Psoas muscle (tissue), 8 donors: Measurements from ENCODE around the gene FKRP. TPM values are rescaled to one million over a fixed set of nuclear protein-coding genes. Genes with fewer than 3 reads are reported as not detected.
"Not testable (repeated sequence)": the region's sequence is repeated elsewhere in the genome, so short reads cannot be mapped to it uniquely, and the experiment has no call there.

Source experiments
- ATAC-seq, 4 donors: fragments of 200-7000 bp; cut with Tn5 transposase; one replicate each; pipeline ENCODE4 v1.9.1; 2020; ENCODE audit warnings: moderate library complexity in 3 of 4, mild to moderate bottlenecking in 2 of 4
- DNase-seq, 2 donors: peaks; one replicate each; pipeline ENCODE4 v3.0.0-alpha.2; 2020
- H3K27ac ChIP-seq: fragments of 200-600 bp; one replicate; pipeline ENCODE4 v1.8.0; 2022
- H3K27me3 ChIP-seq, 3 donors: fragments of 200-600 bp in 1 of 3; one replicate each; pipeline versions ENCODE4 v1.6.1 to v1.8.0; 2013 to 2022; ENCODE audit warnings: low read length in 2 of 3, mild to moderate bottlenecking in 2 of 3, moderate library complexity in 1 of 3; ENCODE audit not compliant: insufficient read depth in 3 of 3
- H3K36me3 ChIP-seq, 2 donors: fragments of 200-600 bp in 1 of 2; one replicate each; pipeline versions ENCODE4 v1.6.1 to v1.8.0; 2013 to 2022; ENCODE audit warnings: low read depth in 1 of 2, mild to moderate bottlenecking in 1 of 2, moderate library complexity in 1 of 2; ENCODE audit not compliant: insufficient read depth in 1 of 2
- H3K4me1 ChIP-seq: fragments of 200-600 bp; one replicate; pipeline ENCODE4 v1.8.0; 2022
- H3K4me3 ChIP-seq: fragments of 200-600 bp; one replicate; pipeline ENCODE4 v1.8.0; 2022; ENCODE audit warnings: mild to moderate bottlenecking
- H3K9me3 ChIP-seq: fragments of 200-600 bp; one replicate; pipeline ENCODE4 v1.8.0; 2022
- CTCF ChIP-seq: fragments of 200-600 bp; IDR thresholded peaks from one replicate; pipeline ENCODE4 v1.8.0; 2022; ENCODE audit warnings: antibody characterized with exemption
- WGBS, 3 donors: extraction: QIAGEN DNeasy Blood & Tissue Kit; methylation state at CpG; one replicate each; pipeline versions ENCODE4 v1.1.6 to v1.1.7; 2013; 5-methylcytosine and 5-hydroxymethylcytosine counted together
- intact Hi-C, 2 donors: fragments of 100-400 bp; cut with DNase I; formaldehyde crosslinking; loops; one replicate each; pipeline versions ENCODE4 v1.11.0 to v1.14.2; 2022
- polyA plus RNA-seq, 3 donors: library from polyadenylated mRNA; stranded (reverse); fragments of 200-250 nt; gene quantifications; one replicate each; pipeline ENCODE4 v1.2.3, GENCODE V29; 2013
- total RNA-seq, 4 donors: library from RNA; stranded (reverse); fragmentation: NEBNext Ultra II Directional in 2 of 4; extraction: Animal tissue kit (Norgen Biotek cat#: 25700) in 2 of 4; gene quantifications; one replicate each; pipeline versions ENCODE4 v1.2.1 to v1.2.4, GENCODE V29; 2021 to 2023
- donor health status: healthy with polysubstance abuse.
- donor health status: DM: no; HTN: no; CAD: no; lungs with moderate emphysema.
- donor health status: Bipolar disorder and iron deficiency.
- donor health status: healthy.
- donor health status: DM: yes; HTN: yes; CAD: no.
- donor health status: DM: no; HTN: no; CAD: no.
- donor health status: DM: no; HTN: no; CAD: no.
- donor health status: DM: yes; HTN: yes; CAD: no.

The FKRP gene
- total and polyA plus RNA-seq, 7 donors: 11.6 to 24.5 (median 15.0) TPM

GRCh38 chr19:46762245-46762890 is 16.5 kb downstream of the FKRP start:
- Histone ChIP-seq H3K9me3 (no peaks in the 10 kb centered on the region), H3K36me3 (peaks cover 0 to 4% of the 10 kb centered on the region in 2 donors), H3K4me3 (no peak overlapping the region), H3K4me1 (peaks cover 23% of the 10 kb centered on the region), H3K27me3 (no peaks in the 10 kb centered on the region), H3K27ac (no peak overlapping the region)
- DNase-seq (no peak), ATAC-seq (no peak)
- TF ChIP-seq CTCF: no peak
- WGBS, 3 donors: 64 to 80% (median 75%) methylated on average over 6 of the region's 6 CpGs
- intact Hi-C loops: no loop called here

GRCh38 chr19:46764817-46765291 is 19.0 kb downstream of the FKRP start:
- H3K4me3 ChIP-seq: no peak overlapping the region
- no peaks in the 10 kb centered on the region for H3K9me3 ChIP-seq
- DNase-seq: no peak
- peaks cover 20% of the 10 kb centered on the region for H3K4me1 ChIP-seq
- H3K27ac ChIP-seq: no peak overlapping the region
- no peak for TF ChIP-seq CTCF
- H3K36me3 ChIP-seq: no peaks in the 10 kb centered on the region
- H3K27me3 ChIP-seq: no peaks in the 10 kb centered on the region
- intact Hi-C loops: no loop called here
- 59 to 63% (median 62%) methylated on average over 11 of the region's 11 CpGs for WGBS, 3 donors
- no peak for ATAC-seq

GRCh38 chr19:46766569-46767317 is 20.9 kb downstream of the FKRP start:
- Histone ChIP-seq H3K27ac (no peak overlapping the region), H3K4me1 (peaks cover under 1% of the 10 kb centered on the region), H3K9me3 (no peaks in the 10 kb centered on the region), H3K36me3 (no peaks in the 10 kb centered on the region), H3K4me3 (no peak overlapping the region), H3K27me3 (no peaks in the 10 kb centered on the region)
- 58 to 62% (median 61%) methylated on average over 17 to 18 of the region's 18 CpGs for WGBS, 3 donors
- TF ChIP-seq CTCF: peak; percentile 54
- intact Hi-C loops: no loop called here
- ATAC-seq (peak in 3 of 4 donors; percentile 40 to 48 (median 48)), DNase-seq (peak in 1 of 2 donors; percentile 37)

- H3K9me3 ChIP-seq, H3K36me3 ChIP-seq, H3K27me3 ChIP-seq, ATAC-seq, H3K4me3 ChIP-seq, DNase-seq, H3K4me1 ChIP-seq, H3K27ac ChIP-seq, intact Hi-C loops: not testable (repeated sequence)
- 31 to 49% (median 40%) methylated on average over 3 to 4 of the region's 4 CpGs for WGBS, 3 donors
Measured at GRCh38 chr19:46768746-46769145, 22.9 kb downstream of the FKRP start.

GRCh38 chr19:46772170-46773017 is 26.5 kb downstream of the FKRP start:
- Histone ChIP-seq H3K9me3 (no peaks in the 10 kb centered on the region), H3K36me3 (peaks cover 0 to 21% of the 10 kb centered on the region in 2 donors), H3K4me1 (no peaks in the 10 kb centered on the region), H3K27ac (no peak overlapping the region), H3K4me3 (no peak overlapping the region), H3K27me3 (no peaks in the 10 kb centered on the region)
- no peak for TF ChIP-seq CTCF
- ATAC-seq (no peak), DNase-seq (no peak)
- WGBS, 3 donors: 82 to 86% (median 85%) methylated on average over 11 to 12 of the region's 12 CpGs
- intact Hi-C loops: no loop called here
